A673 (cell line): ENCODE results near the gene MSL3.

Experiments
- EZH2 ChIP-seq: fragments of 200-600 bp; sonication (generic); IDR thresholded peaks from 2 replicates; pipeline ENCODE4 v1.6.1; 2017; ENCODE audit warnings: borderline replicate concordance, low read depth, mild to moderate bottlenecking, mixed read lengths, antibody characterized with exemption, low read length; ENCODE audit not compliant: poor library complexity, severe bottlenecking
- TF ChIP-seq, protein P1 (sequence below): fragments of 300-800, 200-600 bp; sonication (generic); conservative IDR thresholded peaks from 2 replicates; pipeline ENCODE4 v1.5.1; 2017; ENCODE audit warnings: low read depth, mild to moderate bottlenecking, antibody characterized with exemption, low read length, moderate library complexity, mixed read lengths

DNA sequence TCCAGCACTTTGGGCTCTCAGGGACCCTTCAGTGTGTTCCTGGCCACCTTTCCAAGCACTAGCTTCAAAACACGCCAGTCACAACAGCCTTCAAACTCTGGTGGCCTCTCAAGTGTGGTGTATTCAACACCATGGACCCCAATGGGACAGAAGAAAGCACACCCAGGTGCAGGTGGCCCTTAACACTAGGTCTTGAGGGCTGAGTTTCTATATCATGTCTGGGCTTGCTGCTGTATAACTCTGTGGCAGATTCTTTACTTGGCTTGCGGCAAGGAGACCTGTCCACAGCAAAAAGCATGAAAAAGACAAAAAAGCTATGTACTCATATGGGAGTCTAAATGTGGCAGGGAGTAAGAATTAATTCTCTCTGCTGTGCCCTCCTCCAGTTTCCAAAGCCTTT is 23.1 kb downstream of the MSL3 start:
- no peak for TF ChIP-seq EZH2
- TF ChIP-seq, protein P1, sequence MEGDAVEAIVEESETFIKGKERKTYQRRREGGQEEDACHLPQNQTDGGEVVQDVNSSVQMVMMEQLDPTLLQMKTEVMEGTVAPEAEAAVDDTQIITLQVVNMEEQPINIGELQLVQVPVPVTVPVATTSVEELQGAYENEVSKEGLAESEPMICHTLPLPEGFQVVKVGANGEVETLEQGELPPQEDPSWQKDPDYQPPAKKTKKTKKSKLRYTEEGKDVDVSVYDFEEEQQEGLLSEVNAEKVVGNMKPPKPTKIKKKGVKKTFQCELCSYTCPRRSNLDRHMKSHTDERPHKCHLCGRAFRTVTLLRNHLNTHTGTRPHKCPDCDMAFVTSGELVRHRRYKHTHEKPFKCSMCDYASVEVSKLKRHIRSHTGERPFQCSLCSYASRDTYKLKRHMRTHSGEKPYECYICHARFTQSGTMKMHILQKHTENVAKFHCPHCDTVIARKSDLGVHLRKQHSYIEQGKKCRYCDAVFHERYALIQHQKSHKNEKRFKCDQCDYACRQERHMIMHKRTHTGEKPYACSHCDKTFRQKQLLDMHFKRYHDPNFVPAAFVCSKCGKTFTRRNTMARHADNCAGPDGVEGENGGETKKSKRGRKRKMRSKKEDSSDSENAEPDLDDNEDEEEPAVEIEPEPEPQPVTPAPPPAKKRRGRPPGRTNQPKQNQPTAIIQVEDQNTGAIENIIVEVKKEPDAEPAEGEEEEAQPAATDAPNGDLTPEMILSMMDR, result no peak
